Mesangial cell (primary cell): ENCODE data around the gene PRSS27. TPM values are rescaled to one million over a fixed set of nuclear protein-coding genes. Genes with fewer than 3 reads are reported as not detected.

Experiments used
- total RNA-seq: library from RNA; depleted of rRNA; stranded (reverse); fragments of >200 nt; gene quantifications from 2 replicates; pipeline ENCODE4 v1.2.3, GENCODE V29; 2015

PRSS27 gene
- 1.3 and 2.0 TPM in 2 replicates for total RNA-seq

DNA sequence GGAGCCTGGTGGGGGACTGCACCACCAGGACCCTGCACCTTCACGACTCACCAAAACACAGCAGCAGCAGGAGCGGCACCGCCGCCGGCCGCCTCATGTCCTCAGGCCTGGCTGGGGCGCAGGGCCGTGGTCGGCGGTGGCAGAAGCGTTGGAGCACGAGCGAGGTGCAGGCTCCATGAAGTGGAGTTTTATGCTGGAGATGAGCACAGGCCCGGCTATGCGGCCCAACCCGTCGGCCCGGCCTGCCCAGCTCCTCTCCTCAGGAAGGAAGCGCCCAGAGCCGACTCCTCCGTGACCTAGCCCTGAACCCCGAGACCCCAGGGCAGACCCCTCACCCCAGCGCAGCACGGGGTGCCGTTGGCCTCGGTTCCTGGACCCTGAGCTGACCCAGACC is at the start of gene PRSS27:
PRSS27 (minus strand) TSS at position 161 of the 394 bp plus-strand sequence; CDS start at position 97, 64 bp downstream.

DNA sequence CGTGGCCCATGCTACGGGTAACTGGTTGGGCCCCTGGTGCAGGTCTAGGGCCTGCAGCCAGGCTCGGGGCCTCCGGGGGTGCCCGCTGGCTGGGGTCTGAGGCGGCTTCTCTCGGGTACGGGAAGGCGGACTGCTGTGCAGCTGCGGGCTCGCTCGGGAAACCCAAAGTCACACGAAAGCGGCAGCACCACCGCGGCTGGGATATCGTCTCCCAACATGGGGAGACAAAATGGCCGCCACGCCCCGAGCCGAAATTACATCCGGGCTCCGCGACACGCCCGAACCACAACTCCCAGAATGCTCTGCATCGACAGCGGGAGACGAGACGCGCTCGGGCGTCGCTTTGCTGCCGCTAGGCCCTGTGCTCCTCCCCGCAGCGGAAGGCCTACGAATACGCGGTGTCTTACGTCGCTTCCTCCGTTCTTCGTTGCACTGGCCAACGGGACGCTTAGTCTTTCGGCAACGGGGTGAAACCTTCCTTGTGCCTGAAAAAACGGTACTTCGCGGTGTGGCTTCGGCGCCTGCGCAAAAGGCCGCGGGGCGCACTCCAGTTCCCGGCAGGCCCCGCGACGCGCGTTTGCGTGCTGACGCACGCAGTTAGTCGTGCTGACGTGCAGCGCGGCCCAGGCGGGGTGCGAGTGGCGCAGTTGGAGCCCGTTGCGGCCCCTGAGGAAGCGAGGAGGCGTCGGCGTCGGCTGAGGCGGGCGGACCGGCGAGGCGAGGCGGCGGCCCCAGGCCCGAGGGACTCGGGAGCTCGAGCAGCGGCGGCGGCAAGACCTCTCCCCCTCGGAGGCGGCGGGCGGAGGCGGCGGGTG is 32.2 kb upstream of the PRSS27 start, which contains the start of gene SRRM2:
SRRM2 (plus strand) TSS at position 604 of the 815 bp plus-strand sequence. CDS start 3,727 bp downstream, outside the sequence.

DNA sequence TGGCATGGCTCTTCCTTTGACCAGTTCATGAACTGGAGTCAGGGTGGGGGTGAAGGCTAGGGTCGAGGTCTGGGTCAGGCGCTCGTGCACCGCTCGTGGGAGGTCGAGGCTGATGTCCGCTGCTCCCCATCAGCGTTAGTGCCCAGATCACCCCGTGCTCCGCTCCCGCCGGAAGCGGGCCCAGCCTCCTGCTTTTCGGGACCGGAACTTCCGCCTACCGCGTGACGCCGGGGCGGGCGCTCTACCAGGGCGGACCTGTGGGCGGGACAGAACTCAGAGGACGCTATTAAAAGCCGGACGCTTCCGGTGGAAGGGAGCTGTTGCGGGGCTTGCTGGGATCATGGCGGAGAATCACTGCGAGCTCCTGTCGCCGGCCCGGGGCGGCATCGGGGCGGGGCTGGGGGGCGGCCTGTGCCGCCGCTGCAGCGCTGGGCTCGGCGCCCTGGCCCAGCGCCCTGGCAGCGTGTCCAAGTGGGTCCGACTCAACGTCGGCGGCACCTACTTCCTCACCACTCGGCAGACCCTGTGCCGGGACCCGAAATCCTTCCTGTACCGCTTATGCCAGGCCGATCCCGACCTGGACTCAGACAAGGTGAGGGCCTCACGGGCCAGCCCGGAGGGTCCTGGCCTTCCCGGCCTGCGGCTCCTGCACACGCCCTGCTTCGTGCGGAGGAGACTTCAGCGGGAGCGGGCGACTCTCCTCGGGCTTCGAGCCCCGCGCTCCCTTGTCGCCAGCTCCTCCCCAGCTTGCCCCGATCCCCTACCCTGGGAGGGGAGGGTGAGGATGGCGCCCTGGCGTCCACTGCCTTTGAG is 37.6 kb downstream of the PRSS27 start, which contains the start of gene KCTD5:
KCTD5 (plus strand) TSS at position 315 of the 813 bp plus-strand sequence; CDS start at position 341, 26 bp downstream.

Other genes with a start within 250 kb of the PRSS27 start
- 0.16 and 3.4 TPM in 2 replicates for gene NTN3, start 248.9 kb downstream of the PRSS27 start, total RNA-seq
- gene TBC1D24, start 245.1 kb downstream of the PRSS27 start, total RNA-seq: 9.8 and 10.5 TPM in 2 replicates
- 61.9 and 90.8 TPM in 2 replicates for gene ATP6V0C, start 206.3 kb downstream of the PRSS27 start, total RNA-seq
- 45.9 and 46.0 TPM in 2 replicates for gene AMDHD2, start 199.9 kb downstream of the PRSS27 start, total RNA-seq
- not detected in 2 replicates for gene CEMP1, start 188.8 kb downstream of the PRSS27 start, total RNA-seq
- gene PDPK1, start 182.2 kb downstream of the PRSS27 start, total RNA-seq: 16.6 and 18.9 TPM in 2 replicates
- 86.3 and 87.8 TPM in 2 replicates for gene KCTD5, start 37.7 kb downstream of the PRSS27 start, total RNA-seq
- 141 and 191 TPM in 2 replicates for gene SRRM2, start 32.4 kb upstream of the PRSS27 start, total RNA-seq
- gene ELOB, start 57.1 kb upstream of the PRSS27 start, total RNA-seq: 364 and 485 TPM in 2 replicates
- not detected in 2 replicates for gene PRSS33, start 67.3 kb upstream of the PRSS27 start, total RNA-seq
- gene PRSS41, start 78.2 kb upstream of the PRSS27 start, total RNA-seq: not detected in 2 replicates
- gene PRSS21, start 97.0 kb upstream of the PRSS27 start, total RNA-seq: 0.25 and 1.6 TPM in 2 replicates
- gene ZG16B, start 110.1 kb upstream of the PRSS27 start, total RNA-seq: 1.1 and 1.3 TPM in 2 replicates
- 1.1 TPM in 1 of 2 replicates, not detected in the other for gene PRSS22, start 137.9 kb upstream of the PRSS27 start, total RNA-seq
- 73.0 and 87.7 TPM in 2 replicates for gene FLYWCH2, start 163.0 kb upstream of the PRSS27 start, total RNA-seq
- gene FLYWCH1, start 191.7 kb upstream of the PRSS27 start, total RNA-seq: 46.4 and 54.1 TPM in 2 replicates
- 0.81 and 4.9 TPM in 2 replicates for gene KREMEN2, start 244.1 kb upstream of the PRSS27 start, total RNA-seq
- 6.5 and 22.5 TPM in 2 replicates for gene PAQR4, start 249.1 kb upstream of the PRSS27 start, total RNA-seq